HAP-1 (cell line): ENCODE measurements around the gene KAT7.
"Not testable (repeated sequence)": the region's sequence is repeated elsewhere in the genome, so short reads cannot be mapped to it uniquely, and the experiment has no call there.

Source experiments
- DNase-seq, 2 experiments: peaks; one replicate each; pipeline ENCODE4 v3.0.0-alpha.2; 2016 to 2020; ENCODE audit warnings: low spot score in 2 of 2
- H3K27me3 ChIP-seq: fragments of 250-450 bp; sonication (Bioruptor Pico); 2 replicates; pipeline ENCODE4 v1.5.1; 2020; ENCODE audit warnings: low read depth, mild to moderate bottlenecking, moderate library complexity
- H3K36me3 ChIP-seq: fragments of 250-450 bp; sonication (Bioruptor Pico); replicated peaks from 2 replicates; pipeline ENCODE4 v1.5.1; 2020; ENCODE audit warnings: mild to moderate bottlenecking
- H3K4me1 ChIP-seq: fragments of 250-450 bp; sonication (Bioruptor Pico); 2 replicates; pipeline ENCODE4 v1.5.1; 2020; ENCODE audit warnings: mild to moderate bottlenecking
- H3K4me3 ChIP-seq: fragments of 250-450 bp; sonication (Bioruptor Pico); 2 replicates; pipeline ENCODE4 v1.5.1; 2020; ENCODE audit warnings: mild to moderate bottlenecking, moderate library complexity
- H3K9me3 ChIP-seq: fragments of 250-450 bp; sonication (Bioruptor Pico); 2 replicates; pipeline ENCODE4 v1.5.1; 2020; ENCODE audit warnings: mild to moderate bottlenecking, moderate library complexity
- in situ Hi-C: fragments of 300-500 bp; cut with MboI; formaldehyde crosslinking; loops from 3 replicates; pipeline ENCODE4 v1.14.3; 2020; ENCODE audit warnings: low sequenced_read_pairs, inconsistent platforms, mixed read lengths

KAT7 gene

GRCh38 chr17:49798738-49799137 is 10.3 kb downstream of the KAT7 start:
- Histone ChIP-seq H3K9me3 (no peaks in the 10 kb centered on the region), H3K36me3 (peaks cover 54% of the 10 kb centered on the region), H3K4me1 (no peaks in the 10 kb centered on the region), H3K27me3 (no peaks in the 10 kb centered on the region), H3K4me3 (no peak overlapping the region)
- in situ Hi-C loops, result no loop called here
- DNase-seq, result no peak

- Histone ChIP-seq H3K4me3 (no peak overlapping the region), H3K36me3 (peaks cover 60% of the 10 kb centered on the region), H3K9me3 (no peaks in the 10 kb centered on the region), H3K4me1 (peaks cover 2% of the 10 kb centered on the region), H3K27me3 (no peaks in the 10 kb centered on the region)
- DNase-seq, result no peak
- in situ Hi-C loops, result no loop called here
These were observed 20.6 kb downstream of the KAT7 start for GRCh38 chr17:49809056-49809455.

GRCh38 chr17:49814781-49815529 is 26.5 kb downstream of the KAT7 start:
- in situ Hi-C loops, result no loop called here
- H3K9me3 ChIP-seq, result no peaks in the 10 kb centered on the region
- H3K4me1 ChIP-seq, result peaks cover 26% of the 10 kb centered on the region
- DNase-seq, result peak; percentile 30 to 44
- no peaks in the 10 kb centered on the region for H3K27me3 ChIP-seq
- no peak overlapping the region for H3K4me3 ChIP-seq
- H3K36me3 ChIP-seq, result peaks cover 34% of the 10 kb centered on the region

- Histone ChIP-seq H3K4me3 (no peak overlapping the region), H3K27me3 (no peaks in the 10 kb centered on the region), H3K4me1 (peaks cover 31% of the 10 kb centered on the region), H3K9me3 (no peaks in the 10 kb centered on the region), H3K36me3 (peaks cover 27% of the 10 kb centered on the region)
- DNase-seq, result peak; percentile 82 to 87
- in situ Hi-C loops, result no loop called here
These were observed 27.3 kb downstream of the KAT7 start for GRCh38 chr17:49815761-49816281.

- Histone ChIP-seq H3K4me1 (peaks cover 38% of the 10 kb centered on the region), H3K27me3 (no peaks in the 10 kb centered on the region), H3K36me3 (peaks cover 42% of the 10 kb centered on the region), H3K4me3 (no peak overlapping the region), H3K9me3 (no peaks in the 10 kb centered on the region)
- DNase-seq, result no peak
- in situ Hi-C loops, result no loop called here
These were observed 29.5 kb downstream of the KAT7 start for GRCh38 chr17:49817993-49818392.

GRCh38 chr17:49819138-49819537 is 30.7 kb downstream of the KAT7 start:
- in situ Hi-C loops, result no loop called here
- Histone ChIP-seq H3K36me3 (peaks cover 53% of the 10 kb centered on the region), H3K4me3 (no peak overlapping the region), H3K4me1 (peaks cover 35% of the 10 kb centered on the region), H3K27me3 (no peaks in the 10 kb centered on the region), H3K9me3 (no peaks in the 10 kb centered on the region)
- DNase-seq, result no peak

GRCh38 chr17:49819651-49820050 is 31.2 kb downstream of the KAT7 start:
- Histone ChIP-seq H3K36me3 (peaks cover 57% of the 10 kb centered on the region), H3K4me3 (no peak overlapping the region), H3K9me3 (no peaks in the 10 kb centered on the region), H3K27me3 (no peaks in the 10 kb centered on the region), H3K4me1 (peaks cover 30% of the 10 kb centered on the region)
- DNase-seq, result no peak
- in situ Hi-C loops, result no loop called here

- in situ Hi-C loops, result no loop called here
- Histone ChIP-seq H3K9me3 (no peaks in the 10 kb centered on the region), H3K4me1 (peaks cover 29% of the 10 kb centered on the region), H3K27me3 (no peaks in the 10 kb centered on the region), H3K4me3 (no peak overlapping the region), H3K36me3 (peaks cover 63% of the 10 kb centered on the region)
- peak in 1 of 2 experiments; percentile 84 for DNase-seq
These were observed 32.3 kb downstream of the KAT7 start for GRCh38 chr17:49820773-49821172.

- H3K36me3 ChIP-seq, result peaks cover 67% of the 10 kb centered on the region
- H3K4me1 ChIP-seq, result peaks cover 31% of the 10 kb centered on the region
- DNase-seq, result no peak
- in situ Hi-C loops, result no loop called here
- H3K27me3 ChIP-seq, result no peaks in the 10 kb centered on the region
- H3K4me3 ChIP-seq, result no peak overlapping the region
- no peaks in the 10 kb centered on the region for H3K9me3 ChIP-seq
These were observed 33.0 kb downstream of the KAT7 start for GRCh38 chr17:49821466-49821865.

GRCh38 chr17:49821916-49822315 is 33.4 kb downstream of the KAT7 start:
- Histone ChIP-seq H3K4me1 (peaks cover 29% of the 10 kb centered on the region), H3K36me3 (peaks cover 67% of the 10 kb centered on the region), H3K4me3 (no peak overlapping the region), H3K27me3 (no peaks in the 10 kb centered on the region), H3K9me3 (no peaks in the 10 kb centered on the region)
- in situ Hi-C loops, result no loop called here
- DNase-seq, result no peak

GRCh38 chr17:49822829-49823228 is 34.3 kb downstream of the KAT7 start:
- Histone ChIP-seq H3K4me1 (peaks cover 29% of the 10 kb centered on the region), H3K4me3 (no peak overlapping the region), H3K27me3 (no peaks in the 10 kb centered on the region), H3K36me3 (peaks cover 66% of the 10 kb centered on the region), H3K9me3 (no peaks in the 10 kb centered on the region)
- in situ Hi-C loops, result no loop called here
- no peak for DNase-seq

- H3K9me3 ChIP-seq, result no peaks in the 10 kb centered on the region
- no peaks in the 10 kb centered on the region for H3K27me3 ChIP-seq
- DNase-seq, result no peak
- peaks cover 29% of the 10 kb centered on the region for H3K4me1 ChIP-seq
- H3K36me3 ChIP-seq, result peaks cover 67% of the 10 kb centered on the region
- in situ Hi-C loops, result no loop called here
- no peak overlapping the region for H3K4me3 ChIP-seq
These were observed 35.1 kb downstream of the KAT7 start for GRCh38 chr17:49823614-49824013.

- in situ Hi-C loops, result no loop called here
- peaks cover 70% of the 10 kb centered on the region for H3K36me3 ChIP-seq
- no peaks in the 10 kb centered on the region for H3K9me3 ChIP-seq
- no peaks in the 10 kb centered on the region for H3K27me3 ChIP-seq
- no peak overlapping the region for H3K4me3 ChIP-seq
- DNase-seq, result peak; percentile 47 to 94
- H3K4me1 ChIP-seq, result peaks cover 31% of the 10 kb centered on the region
These were observed 37.2 kb downstream of the KAT7 start for GRCh38 chr17:49825645-49826044.

- peaks cover 55% of the 10 kb centered on the region for H3K36me3 ChIP-seq
- in situ Hi-C loops, H3K4me3 ChIP-seq, H3K27me3 ChIP-seq, DNase-seq, H3K9me3 ChIP-seq: not testable (repeated sequence)
- peaks cover 22% of the 10 kb centered on the region for H3K4me1 ChIP-seq
These were observed 39.8 kb downstream of the KAT7 start for GRCh38 chr17:49828325-49828724.
